ENCODE data around the gene RBM28. TPM values are rescaled to one million over a fixed set of nuclear protein-coding genes. Genes with fewer than 3 reads are reported as not detected.

The RBM28 gene
- total and polyA plus RNA-seq, 2 of the 8 experiments (the other 6 are each of a cell fraction or from before 2014, with no cell fraction given): 12.8 to 65.3 TPM

DNA sequence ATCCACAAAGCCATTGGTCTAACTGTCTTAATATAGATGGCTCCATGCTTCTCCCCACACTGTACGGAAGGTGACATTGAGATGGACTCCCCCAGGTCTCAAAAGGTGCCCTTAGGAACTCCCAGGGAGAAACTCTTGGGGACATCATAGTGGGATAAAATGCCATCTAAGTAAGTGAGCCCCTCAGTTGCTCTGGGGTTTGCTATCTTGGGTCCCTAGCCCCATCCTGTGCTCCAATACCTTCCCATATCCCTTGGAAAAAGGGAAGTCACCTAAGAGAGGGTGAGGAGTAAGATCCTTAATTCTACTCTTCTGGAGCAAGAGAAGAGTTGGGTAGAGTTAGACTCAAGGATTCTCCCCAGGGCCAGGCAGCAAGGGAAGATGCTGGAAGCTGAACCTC, 9.9 kb upstream of the RBM28 start (continued):
- no peak for TF ChIP-seq KDM4A (IDR thresholded peaks at IDR 0.05; ENCODE audit: low read depth, low read length, severe bottlenecking)
